ENCODE data around the gene INSR.
A peak's percentile ranks its signal among the peaks of the same experiment; 100 is the strongest.
"Not testable (repeated sequence)": the region's sequence is repeated elsewhere in the genome, so short reads cannot be mapped to it uniquely, and the experiment has no call there.

Gene INSR

DNA sequence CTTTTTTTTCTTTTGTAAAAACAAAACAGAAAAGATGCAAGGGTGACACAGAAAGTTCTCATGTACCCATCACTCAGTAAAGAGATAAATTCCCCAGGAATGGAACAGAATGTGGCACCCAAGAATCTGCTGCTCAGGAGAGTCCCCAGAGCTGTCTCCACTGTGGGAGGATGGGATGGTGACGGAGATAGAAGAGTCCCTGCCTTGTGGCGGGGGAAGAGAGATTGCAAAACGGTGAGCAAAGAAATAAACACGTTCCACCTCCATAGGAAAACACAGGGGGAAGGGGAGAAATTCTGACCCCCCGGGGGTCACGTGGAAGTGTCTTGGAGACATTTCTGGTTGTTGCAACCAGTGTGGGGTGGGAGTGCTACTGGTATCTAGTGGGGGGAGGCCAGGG is 76.4 kb downstream of the INSR start:
- DNase-seq = no peak

DNA sequence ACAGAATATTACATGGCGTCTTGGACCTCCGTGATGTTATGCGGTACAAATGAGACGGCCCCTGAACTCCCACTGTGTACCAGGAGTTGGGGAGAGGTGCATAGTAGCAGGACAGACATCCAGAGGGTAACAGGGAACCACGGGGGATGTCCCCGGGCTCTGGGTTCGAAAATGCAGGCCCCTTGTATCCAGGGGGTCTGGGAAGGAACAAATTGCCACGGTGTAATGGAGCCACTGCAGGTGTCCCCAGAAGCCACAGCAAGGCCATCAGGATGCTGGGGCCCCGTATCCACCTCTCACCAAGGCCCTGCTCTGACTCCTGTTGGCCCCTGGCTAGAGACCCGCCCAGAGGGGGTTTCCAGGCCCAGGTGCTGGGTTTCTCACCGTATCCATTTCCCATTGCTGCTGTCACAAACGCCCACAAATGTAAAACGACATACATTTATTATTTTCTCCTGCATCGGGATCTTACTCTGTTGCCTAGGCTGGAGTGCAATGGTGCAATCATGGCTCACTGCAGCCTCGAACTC is 77.8 kb downstream of the INSR start:
- no peak for DNase-seq

DNA sequence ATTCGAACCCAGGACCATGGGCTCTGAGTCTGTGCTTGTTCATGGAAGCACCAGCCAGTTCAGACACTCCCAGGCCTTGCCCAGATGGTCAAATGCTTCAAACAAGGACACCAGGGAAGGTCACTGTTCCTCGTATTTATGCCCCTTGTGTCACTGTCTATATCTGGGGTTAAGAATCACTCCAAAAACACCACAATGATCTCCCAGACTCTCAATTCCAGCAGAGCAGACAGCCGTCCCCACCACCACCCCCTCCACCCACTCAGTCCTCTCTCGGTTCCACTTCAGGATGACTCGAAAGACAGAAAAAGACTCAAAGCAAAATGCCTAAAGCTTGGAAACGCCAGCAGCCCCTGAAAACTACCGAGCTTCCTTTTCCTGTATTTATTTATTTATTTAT is 79.0 kb downstream of the INSR start:
- no peak for DNase-seq

DNA sequence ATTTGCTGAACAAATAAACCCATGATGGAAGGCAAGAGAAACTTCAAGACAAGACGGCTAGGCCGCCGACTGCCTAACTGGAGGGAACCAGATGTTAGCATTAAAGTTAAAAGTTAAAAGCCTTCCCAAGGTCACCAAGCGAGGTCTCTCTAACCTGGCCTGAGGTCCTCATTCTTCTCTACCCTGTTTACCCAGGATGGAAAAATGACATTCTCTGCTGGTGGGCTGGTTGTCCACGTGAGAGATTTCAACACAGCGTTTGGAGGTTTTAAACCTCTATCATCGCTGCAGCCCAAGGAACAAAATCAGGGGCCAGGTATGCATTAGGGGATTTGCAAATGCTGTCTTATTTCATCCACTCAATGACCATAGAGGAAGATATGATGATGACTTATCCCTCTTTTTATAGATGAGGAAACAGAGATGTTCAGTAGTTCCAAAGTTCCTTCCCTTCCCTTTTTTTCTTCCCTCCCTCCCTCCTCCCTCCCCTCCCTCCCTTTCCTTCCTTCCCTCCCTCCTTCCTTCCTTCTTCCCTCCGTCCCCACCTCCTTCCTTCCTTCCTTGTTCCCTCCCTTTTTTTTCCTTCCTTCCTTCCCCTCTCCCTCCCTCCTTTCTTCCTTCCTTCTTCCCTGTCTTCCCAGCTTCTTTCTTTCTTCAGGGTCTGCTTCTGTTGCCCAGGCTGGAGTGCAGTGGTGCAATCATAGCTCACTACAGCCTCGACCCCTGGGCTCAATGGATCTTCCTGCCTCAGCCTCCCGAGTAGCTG is 79.7 kb downstream of the INSR start:
- no peak for DNase-seq

GRCh38 chr19:7213628-7214323 is 80.4 kb downstream of the INSR start:
- DNase-seq = no peak

DNA sequence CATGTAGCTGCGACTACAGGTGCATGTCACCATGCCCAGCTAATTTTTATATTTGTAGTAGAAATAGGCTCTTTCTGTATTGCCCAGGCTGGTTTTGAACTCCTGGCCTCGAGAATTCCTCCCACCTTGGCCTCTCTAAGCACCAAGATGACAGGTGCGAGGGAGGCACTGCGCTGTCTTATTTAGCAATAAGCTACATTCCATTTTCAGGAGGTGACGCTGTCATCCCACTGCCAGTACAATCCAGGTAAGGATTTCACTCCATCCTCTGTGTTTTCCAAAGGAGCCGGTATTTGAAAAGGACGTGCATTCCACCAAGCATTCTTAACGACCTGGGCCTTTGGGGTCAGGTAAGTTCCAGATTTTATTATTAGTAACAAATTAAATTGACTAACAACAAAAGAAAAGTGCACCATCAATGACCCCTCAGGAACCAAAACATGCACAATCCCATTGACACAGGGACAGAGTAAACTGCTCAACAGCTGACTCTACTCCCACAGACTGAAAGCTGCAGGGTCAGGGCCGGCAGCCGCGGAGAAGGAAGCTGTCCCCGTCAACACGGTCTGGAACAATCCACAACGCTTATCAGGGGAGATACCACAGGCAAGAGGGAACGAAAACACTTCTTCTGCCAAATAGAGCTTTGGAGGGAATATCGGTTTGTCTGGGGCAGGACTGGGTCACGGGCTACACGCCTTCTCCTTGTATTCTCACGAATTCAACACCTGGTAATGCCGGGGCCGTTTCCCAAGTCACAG is 82.8 kb downstream of the INSR start:
- DNase-seq = no peak

DNA sequence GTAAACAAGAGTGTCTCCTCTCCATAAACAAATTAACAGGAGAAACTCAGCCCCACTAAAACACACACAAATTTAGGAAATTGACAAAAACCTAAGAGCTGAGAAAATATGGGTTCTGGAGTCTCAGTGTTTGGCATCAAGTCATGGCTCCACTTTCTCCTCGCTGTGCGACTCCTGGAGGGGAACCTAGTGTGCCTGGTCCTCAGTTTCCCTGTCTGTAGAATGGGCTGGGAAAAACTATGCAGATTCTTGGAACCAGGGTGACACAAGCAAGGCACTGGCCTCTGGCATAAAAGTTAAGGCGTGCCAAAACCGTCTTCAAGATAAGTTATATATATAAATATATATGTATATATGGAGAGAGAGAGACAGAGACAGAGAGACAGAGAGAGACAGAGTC is 83.9 kb downstream of the INSR start:
- DNase-seq = no peak

- DNase-seq = not testable (repeated sequence)
Observed at GRCh38 chr19:7209597-7210325, 84.5 kb downstream of the INSR start.

DNA sequence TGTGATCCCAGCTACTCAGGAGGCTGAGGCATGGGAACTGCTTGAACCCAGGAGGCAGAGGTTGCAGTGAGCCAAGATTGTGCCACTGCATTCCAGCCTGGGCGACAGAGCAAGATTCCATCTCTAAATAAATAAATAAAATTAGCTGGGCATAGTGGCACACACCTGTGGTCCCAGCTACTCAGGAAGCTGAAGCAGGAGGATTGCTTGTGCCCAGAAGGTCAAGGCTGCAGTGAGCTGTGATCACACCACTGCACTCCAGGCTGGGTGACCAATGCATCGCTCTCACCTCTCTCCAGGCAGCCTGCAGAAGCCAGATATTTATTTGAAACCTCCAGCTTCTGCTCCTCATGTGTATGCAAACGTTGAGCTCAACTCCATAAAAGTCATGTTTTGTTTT is 85.2 kb downstream of the INSR start:
- DNase-seq = not testable (repeated sequence)

GRCh38 chr19:7203332-7203731 is 90.9 kb downstream of the INSR start:
- DNase-seq = no peak

- DNase-seq = no peak
Observed at GRCh38 chr19:7202888-7203287, 91.3 kb downstream of the INSR start.

DNA sequence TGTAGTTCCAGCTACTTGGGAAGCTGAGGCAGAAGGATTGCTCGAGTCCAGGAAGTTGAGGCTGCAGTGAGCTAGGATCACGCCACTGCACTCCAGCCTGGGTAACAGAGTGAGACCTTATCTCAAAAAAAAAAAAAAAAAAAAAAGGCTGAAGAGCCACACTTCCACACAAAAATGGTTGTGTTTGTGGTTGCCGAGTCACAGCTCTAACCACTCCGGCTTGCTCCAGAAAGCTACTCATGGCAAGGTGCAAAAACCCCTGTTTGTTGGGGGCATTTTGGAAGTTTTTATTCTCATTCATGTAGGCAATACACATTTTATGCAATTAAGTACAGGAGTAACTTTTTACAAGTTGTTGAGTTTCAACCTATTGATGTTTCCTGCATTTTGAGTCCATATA is 93.5 kb downstream of the INSR start:
- no peak for DNase-seq

DNA sequence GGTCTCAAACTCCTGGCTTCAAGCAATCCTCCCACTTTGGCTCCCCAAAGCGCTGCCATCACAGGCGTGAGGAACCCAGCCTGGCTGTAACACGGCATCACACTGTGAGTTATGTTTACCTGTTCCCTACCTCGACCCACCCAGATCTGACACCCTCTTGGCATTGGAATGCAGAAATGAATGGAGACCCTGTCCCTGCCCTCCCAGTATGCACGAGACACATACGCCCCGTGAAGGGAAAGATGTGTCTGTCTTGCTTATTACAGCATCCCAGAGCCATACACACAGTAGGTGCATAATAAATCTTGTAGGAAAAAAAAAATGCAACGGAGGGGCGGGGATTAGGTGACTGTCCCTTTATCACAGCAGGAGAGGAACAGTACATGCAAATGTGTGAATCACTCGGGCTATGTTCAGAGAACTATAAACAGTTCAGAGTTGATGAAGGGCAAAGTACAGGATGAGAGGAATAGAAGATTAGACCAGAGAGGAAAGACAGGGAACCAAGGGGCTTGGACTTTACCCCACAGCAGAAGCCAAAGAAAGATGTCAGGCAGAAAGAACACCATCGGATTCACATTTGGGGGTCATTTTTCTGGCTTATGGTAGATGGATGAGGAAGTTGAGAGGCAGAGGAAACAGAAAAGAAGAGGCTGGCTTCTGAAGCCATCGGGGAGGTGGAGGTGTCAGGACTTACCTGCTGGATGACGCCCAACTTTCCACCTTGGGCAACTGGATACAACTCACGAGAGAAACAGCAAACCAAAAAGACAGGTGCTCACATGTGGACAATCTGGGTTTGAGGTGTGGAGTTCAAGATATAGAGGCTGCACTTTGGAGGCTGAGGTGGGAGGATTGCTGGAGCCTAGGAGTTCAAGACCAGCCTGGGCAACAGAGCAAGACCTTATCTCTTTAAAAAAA is 94.3 kb downstream of the INSR start:
- no peak for DNase-seq

- DNase-seq = peak; percentile 89
Observed at GRCh38 chr19:7197760-7198696, 96.2 kb downstream of the INSR start.

GRCh38 chr19:7197119-7197759 is 97.0 kb downstream of the INSR start:
- DNase-seq = peak; percentile 90

DNA sequence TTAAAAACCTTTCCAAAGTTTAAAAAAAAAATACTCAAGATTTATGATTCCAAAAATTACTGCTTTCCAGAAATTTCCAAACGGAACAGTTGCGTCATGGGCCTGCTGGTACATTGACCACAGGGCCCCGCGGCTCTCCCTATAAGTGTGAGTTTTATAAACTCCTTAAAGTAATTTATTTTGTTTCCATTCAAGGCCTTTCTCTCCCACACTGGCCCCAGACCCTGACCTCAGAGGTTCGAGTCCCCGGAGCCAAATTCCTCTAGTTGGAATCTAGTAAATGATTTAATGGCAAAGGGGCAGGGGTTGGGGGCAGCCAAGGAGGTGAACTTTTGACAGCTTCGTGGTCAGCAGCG is 97.5 kb downstream of the INSR start:
- no peak for DNase-seq

DNA sequence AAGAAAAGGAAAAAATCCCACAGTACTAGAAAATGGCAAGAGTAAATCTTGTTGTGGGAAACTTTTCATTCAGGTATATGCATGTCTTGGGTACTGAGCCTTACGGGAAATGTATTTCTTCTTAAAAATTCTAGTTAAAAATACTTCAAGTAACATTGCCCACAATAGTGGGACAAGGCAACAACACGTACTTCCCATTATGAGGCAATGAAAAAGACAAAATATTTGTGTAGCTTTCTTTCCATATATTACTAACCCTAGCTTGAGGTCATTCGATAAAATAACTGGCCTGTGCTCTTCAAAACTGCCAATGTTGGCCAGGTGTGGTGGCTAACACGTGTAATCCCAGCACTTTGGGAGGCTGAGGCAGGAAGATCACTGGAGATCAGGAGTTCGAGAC is 99.2 kb downstream of the INSR start:
- DNase-seq = no peak

DNA sequence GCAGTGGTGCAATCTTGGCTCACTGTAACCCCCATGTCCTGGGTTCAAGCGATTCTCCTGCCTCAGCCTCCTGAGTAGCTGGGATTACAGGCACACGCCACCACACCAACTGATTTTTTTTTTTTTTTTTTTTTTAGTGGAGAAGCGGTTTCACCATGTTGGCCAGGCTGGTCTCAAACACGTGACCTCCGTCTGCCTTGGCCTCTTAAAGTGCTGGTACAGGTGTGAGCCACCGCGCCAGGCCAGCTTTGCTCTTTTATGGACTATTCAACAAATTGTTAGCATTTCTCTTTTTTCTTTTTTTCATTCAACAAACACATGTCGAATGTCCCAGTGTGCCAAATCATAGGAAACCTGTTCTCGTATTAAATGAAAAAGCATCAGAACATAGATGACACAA is 99.6 kb downstream of the INSR start:
- no peak for DNase-seq

GRCh38 chr19:7191946-7192691 is 102.1 kb downstream of the INSR start:
- DNase-seq = peak; percentile 41
